C4-2B (cell line): ENCODE data around the gene SRPK2.

Experiments used
- ZFX ChIP-seq: fragments of 450-650 bp; IDR thresholded peaks from 2 replicates; pipeline ENCODE4 v1.6.1; 2017
- TF ChIP-seq, protein P1 (sequence below): fragments of 450-650 bp; conservative IDR thresholded peaks from 2 replicates; pipeline ENCODE4 v1.5.1; 2017; ENCODE audit warnings: mild to moderate bottlenecking

DNA sequence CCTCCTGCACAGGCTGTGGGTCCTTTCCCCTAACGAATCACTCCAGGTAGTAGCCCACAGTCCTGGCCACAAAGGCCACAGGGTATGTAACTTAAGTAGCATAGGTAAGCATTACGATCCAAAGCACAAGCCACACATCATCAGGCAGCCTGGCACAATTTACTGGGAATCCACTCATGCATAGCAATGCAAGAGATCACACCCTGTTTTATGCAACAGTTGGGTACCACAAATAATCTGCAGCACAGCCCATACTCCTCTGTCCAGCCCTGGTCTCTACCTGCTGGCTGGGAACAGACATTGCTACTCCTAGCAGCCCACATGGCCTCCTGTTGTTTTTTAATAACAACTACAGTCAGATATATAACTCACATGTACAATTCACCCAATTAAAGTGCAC lies 34.3 kb downstream of the SRPK2 start:
- TF ChIP-seq, protein P1, sequence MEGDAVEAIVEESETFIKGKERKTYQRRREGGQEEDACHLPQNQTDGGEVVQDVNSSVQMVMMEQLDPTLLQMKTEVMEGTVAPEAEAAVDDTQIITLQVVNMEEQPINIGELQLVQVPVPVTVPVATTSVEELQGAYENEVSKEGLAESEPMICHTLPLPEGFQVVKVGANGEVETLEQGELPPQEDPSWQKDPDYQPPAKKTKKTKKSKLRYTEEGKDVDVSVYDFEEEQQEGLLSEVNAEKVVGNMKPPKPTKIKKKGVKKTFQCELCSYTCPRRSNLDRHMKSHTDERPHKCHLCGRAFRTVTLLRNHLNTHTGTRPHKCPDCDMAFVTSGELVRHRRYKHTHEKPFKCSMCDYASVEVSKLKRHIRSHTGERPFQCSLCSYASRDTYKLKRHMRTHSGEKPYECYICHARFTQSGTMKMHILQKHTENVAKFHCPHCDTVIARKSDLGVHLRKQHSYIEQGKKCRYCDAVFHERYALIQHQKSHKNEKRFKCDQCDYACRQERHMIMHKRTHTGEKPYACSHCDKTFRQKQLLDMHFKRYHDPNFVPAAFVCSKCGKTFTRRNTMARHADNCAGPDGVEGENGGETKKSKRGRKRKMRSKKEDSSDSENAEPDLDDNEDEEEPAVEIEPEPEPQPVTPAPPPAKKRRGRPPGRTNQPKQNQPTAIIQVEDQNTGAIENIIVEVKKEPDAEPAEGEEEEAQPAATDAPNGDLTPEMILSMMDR, result no peak
- no peak for TF ChIP-seq ZFX
